OCI-LY1 (cell line): ENCODE measurements around the gene C8G.

ENCODE experiments used
- CTCF ChIP-seq: fragments of 200-600 bp; sonication (generic), shearing (Covaris generic); IDR thresholded peaks from 2 replicates; pipeline ENCODE4 v1.5.1; 2017; ENCODE audit warnings: mild to moderate bottlenecking, antibody characterized with exemption, low read length, moderate library complexity, mixed read lengths
- EZH2 ChIP-seq: fragments of 200-600 bp; sonication (generic), shearing (Covaris generic); IDR thresholded peaks from 2 replicates; pipeline ENCODE4 v1.8.0; 2017; ENCODE audit warnings: borderline replicate concordance, mixed run types, mild to moderate bottlenecking, antibody characterized with exemption, low read length, moderate library complexity, mixed read lengths

- TF ChIP-seq CTCF (no peak), EZH2 (no peak)
Observed at GRCh38 chr9:136953771-136954269, 8.8 kb downstream of the C8G start.
